ENCODE data around the gene RERE. TPM values are rescaled to one million over a fixed set of nuclear protein-coding genes. Genes with fewer than 3 reads are reported as not detected.

RERE gene
- polyA plus RNA-seq, 6 donors from 2014 or later = 10.7 to 50.1 (median 22.3) TPM

- Mint-ChIP-seq H3K4me1 (peaks cover 0 to 39% (median 0%) of the 10 kb centered on the region in 3 donors), H3K27ac (peak overlapping the region; percentile 36 to 87 (median 74)), H3K27me3 (no peaks in the 10 kb centered on the region), H3K9me3 (no peaks in the 10 kb centered on the region), H3K36me3 (no peaks in the 10 kb centered on the region), H3K4me3 (peak overlapping the region in 7 of 8 donors; percentile 7 to 85 (median 65))
- ATAC-seq (ENCODE audit: low read depth in 2 of 2) (peak; percentile 46 to 57), DNase-seq (peak; percentile 34)
These were observed 150.9 kb downstream of the RERE start for GRCh38 chr1:8666389-8667167.

- H3K27ac Mint-ChIP-seq = peak overlapping the region in 1 of 6 donors; percentile 67
- H3K4me3 Mint-ChIP-seq = peak overlapping the region in 3 of 8 donors; percentile 65 to 77 (median 73)
- H3K27me3 Mint-ChIP-seq = no peaks in the 10 kb centered on the region
- H3K9me3 Mint-ChIP-seq = no peaks in the 10 kb centered on the region
- peaks cover 0 to 33% (median 0%) of the 10 kb centered on the region in 3 donors for H3K4me1 Mint-ChIP-seq
- no peak for ATAC-seq (ENCODE audit: low read depth in 2 of 2)
- H3K36me3 Mint-ChIP-seq = no peaks in the 10 kb centered on the region
- no peak for DNase-seq
These were observed 151.6 kb downstream of the RERE start for GRCh38 chr1:8665833-8666232.

GRCh38 chr1:8664887-8665286 lies 152.6 kb downstream of the RERE start:
- H3K27me3 Mint-ChIP-seq = no peaks in the 10 kb centered on the region
- no peak for ATAC-seq (ENCODE audit: low read depth in 2 of 2)
- H3K9me3 Mint-ChIP-seq = no peaks in the 10 kb centered on the region
- H3K36me3 Mint-ChIP-seq = no peaks in the 10 kb centered on the region
- peaks cover 0 to 24% (median 0%) of the 10 kb centered on the region in 3 donors for H3K4me1 Mint-ChIP-seq
- DNase-seq = no peak
- H3K27ac Mint-ChIP-seq = no peak overlapping the region
- no peak overlapping the region for H3K4me3 Mint-ChIP-seq

- Mint-ChIP-seq H3K4me1 (peaks cover 7 to 21% (median 8%) of the 10 kb centered on the region in 3 donors), H3K9me3 (no peaks in the 10 kb centered on the region), H3K27me3 (no peaks in the 10 kb centered on the region), H3K27ac (no peak overlapping the region), H3K36me3 (no peaks in the 10 kb centered on the region), H3K4me3 (no peak overlapping the region)
- ATAC-seq (ENCODE audit: low read depth in 2 of 2) (peak; percentile 88 to 89), DNase-seq (peak; percentile 41)
These were observed 153.5 kb downstream of the RERE start for GRCh38 chr1:8663915-8664329.

GRCh38 chr1:8663090-8663802 lies 154.2 kb downstream of the RERE start:
- H3K27me3 Mint-ChIP-seq = no peaks in the 10 kb centered on the region
- H3K36me3 Mint-ChIP-seq = no peaks in the 10 kb centered on the region
- peaks cover 14 to 21% (median 15%) of the 10 kb centered on the region in 3 donors for H3K4me1 Mint-ChIP-seq
- H3K27ac Mint-ChIP-seq = no peak overlapping the region
- ATAC-seq (ENCODE audit: low read depth in 2 of 2) (no peak), DNase-seq (no peak)
- no peak overlapping the region for H3K4me3 Mint-ChIP-seq
- H3K9me3 Mint-ChIP-seq = no peaks in the 10 kb centered on the region

- Mint-ChIP-seq H3K36me3 (no peaks in the 10 kb centered on the region), H3K27me3 (no peaks in the 10 kb centered on the region), H3K4me1 (peaks cover 19 to 21% (median 20%) of the 10 kb centered on the region in 3 donors), H3K4me3 (peak overlapping the region in 1 of 8 donors; percentile 72), H3K27ac (peak overlapping the region in 3 of 6 donors; percentile 43 to 83 (median 51)), H3K9me3 (no peaks in the 10 kb centered on the region)
- no peak for DNase-seq
- no peak for ATAC-seq (ENCODE audit: low read depth in 2 of 2)
These were observed 154.9 kb downstream of the RERE start for GRCh38 chr1:8662380-8663072.

- peaks cover 19 to 27% (median 19%) of the 10 kb centered on the region in 3 donors for H3K4me1 Mint-ChIP-seq
- no peaks in the 10 kb centered on the region for H3K9me3 Mint-ChIP-seq
- H3K27me3 Mint-ChIP-seq = no peaks in the 10 kb centered on the region
- no peak overlapping the region for H3K4me3 Mint-ChIP-seq
- ATAC-seq (ENCODE audit: low read depth in 2 of 2) (peak; percentile 19 to 37), DNase-seq (peak; percentile 31)
- H3K36me3 Mint-ChIP-seq = peaks cover 0 to under 1% of the 10 kb centered on the region in 2 donors
- H3K27ac Mint-ChIP-seq = peak overlapping the region in 1 of 6 donors; percentile 43
These were observed 156.0 kb downstream of the RERE start for GRCh38 chr1:8661185-8662110.

GRCh38 chr1:8660411-8660828 lies 157.0 kb downstream of the RERE start:
- peak; percentile 38 to 44 for ATAC-seq (ENCODE audit: low read depth in 2 of 2)
- DNase-seq = no peak
- no peaks in the 10 kb centered on the region for H3K27me3 Mint-ChIP-seq
- H3K4me3 Mint-ChIP-seq = no peak overlapping the region
- no peak overlapping the region for H3K27ac Mint-ChIP-seq
- H3K36me3 Mint-ChIP-seq = peaks cover 7 to 10% of the 10 kb centered on the region in 2 donors
- peaks cover 19 to 31% (median 25%) of the 10 kb centered on the region in 3 donors for H3K4me1 Mint-ChIP-seq
- H3K9me3 Mint-ChIP-seq = no peaks in the 10 kb centered on the region

- no peak for DNase-seq
- Mint-ChIP-seq H3K27me3 (no peaks in the 10 kb centered on the region), H3K9me3 (no peaks in the 10 kb centered on the region), H3K4me3 (peak overlapping the region in 6 of 8 donors; percentile 23 to 78 (median 62)), H3K4me1 (peaks cover 22 to 37% (median 25%) of the 10 kb centered on the region in 3 donors), H3K36me3 (peaks cover 7 to 11% of the 10 kb centered on the region in 2 donors), H3K27ac (peak overlapping the region in 5 of 6 donors; percentile 19 to 95 (median 88))
- no peak for ATAC-seq (ENCODE audit: low read depth in 2 of 2)
These were observed 157.8 kb downstream of the RERE start for GRCh38 chr1:8659593-8659992.

GRCh38 chr1:8653878-8654277 lies 163.6 kb downstream of the RERE start:
- peak overlapping the region in 5 of 8 donors; percentile 15 to 69 (median 45) for H3K4me3 Mint-ChIP-seq
- H3K36me3 Mint-ChIP-seq = peaks cover 11 to 16% of the 10 kb centered on the region in 2 donors
- peak overlapping the region in 2 of 6 donors; percentile 18 to 67 for H3K27ac Mint-ChIP-seq
- no peaks in the 10 kb centered on the region for H3K27me3 Mint-ChIP-seq
- DNase-seq (no peak), ATAC-seq (ENCODE audit: low read depth in 2 of 2) (peak; percentile 45 to 62)
- peaks cover 47 to 74% (median 51%) of the 10 kb centered on the region in 3 donors for H3K4me1 Mint-ChIP-seq
- H3K9me3 Mint-ChIP-seq = no peaks in the 10 kb centered on the region

- Mint-ChIP-seq H3K27me3 (no peaks in the 10 kb centered on the region), H3K27ac (peak overlapping the region in 5 of 6 donors; percentile 12 to 77 (median 45)), H3K36me3 (peaks cover 11 to 16% of the 10 kb centered on the region in 2 donors), H3K4me1 (peaks cover 41 to 74% (median 43%) of the 10 kb centered on the region in 3 donors), H3K4me3 (peak overlapping the region in 3 of 8 donors; percentile 30 to 59 (median 36)), H3K9me3 (no peaks in the 10 kb centered on the region)
- no peak for ATAC-seq (ENCODE audit: low read depth in 2 of 2)
- no peak for DNase-seq
These were observed 164.9 kb downstream of the RERE start for GRCh38 chr1:8652467-8653046.

- H3K4me3 Mint-ChIP-seq = peak overlapping the region in 5 of 8 donors; percentile 7 to 59 (median 30)
- ATAC-seq (ENCODE audit: low read depth in 2 of 2) (no peak), DNase-seq (no peak)
- no peaks in the 10 kb centered on the region for H3K27me3 Mint-ChIP-seq
- H3K27ac Mint-ChIP-seq = peak overlapping the region in 5 of 6 donors; percentile 47 to 87 (median 77)
- H3K36me3 Mint-ChIP-seq = peaks cover 11 to 16% of the 10 kb centered on the region in 2 donors
- no peaks in the 10 kb centered on the region for H3K9me3 Mint-ChIP-seq
- peaks cover 47 to 74% (median 48%) of the 10 kb centered on the region in 3 donors for H3K4me1 Mint-ChIP-seq
These were observed 165.5 kb downstream of the RERE start for GRCh38 chr1:8651962-8652361.

Data from naive B cell (primary cell).